ENCODE measurements around the gene CPEB3.

GRCh38 chr10:92121686-92122492 lies 169.0 kb downstream of the CPEB3 start:
- TF ChIP-seq POLR2A (IDR thresholded peaks at IDR 0.05; ENCODE audit: low read length), result no peak
- TF ChIP-seq GATA1 (IDR thresholded peaks at IDR 0.05; ENCODE audit: low read depth, low read length), result no peak
